ENCODE results near the gene SRA1. TPM values are rescaled to one million over a fixed set of nuclear protein-coding genes. Genes with fewer than 3 reads are reported as not detected.

SRA1 gene
- total and polyA plus RNA-seq, 2 of the 4 experiments (the other 2 are of a cell fraction), result 52.9 to 54.8 TPM

DNA sequence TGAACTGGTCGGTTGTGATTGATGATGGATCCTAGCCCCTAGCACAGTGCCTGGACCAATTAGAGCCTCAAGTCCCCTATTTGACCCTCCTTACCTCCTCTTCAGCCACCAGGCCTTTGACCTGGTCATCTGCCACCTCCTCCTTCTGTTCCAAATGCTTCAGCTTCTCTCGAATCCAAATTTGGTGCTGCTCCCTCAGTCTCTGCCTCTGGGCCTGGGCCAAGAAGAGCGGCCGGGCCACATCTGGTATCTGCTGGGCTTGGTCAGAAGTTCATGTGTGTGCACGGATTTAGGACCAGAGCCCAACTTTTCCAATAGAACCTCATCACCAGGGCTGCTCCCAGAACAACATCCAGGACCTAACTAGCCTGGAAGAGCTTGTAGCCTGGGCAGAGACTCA is 13.8 kb upstream of the SRA1 start:
- Histone ChIP-seq H3K27me3 (ENCODE audit: control insufficient read depth, insufficient read depth, low read length) (no peaks in the 10 kb centered on the region), H2BK15ac (ENCODE audit: low read depth, low read length) (no peak overlapping the region), H4K5ac (ENCODE audit: low read depth, low read length) (no peak overlapping the region), H2AK5ac (ENCODE audit: low read depth, low read length) (no peak overlapping the region), H4K20me1 (ENCODE audit: insufficient read depth, low read length) (no peaks in the 10 kb centered on the region), H3K4me3 (ENCODE audit: insufficient read depth, low read depth, low read length) (no peak overlapping the region), H3K4me2 (ENCODE audit: low read depth, low read length) (no peak overlapping the region), H4K8ac (ENCODE audit: low read depth in 2 of 2, low read length in 2 of 2) (no peak overlapping the region), H2BK120ac (ENCODE audit: low read depth, low read length) (no peak overlapping the region), H2BK20ac (ENCODE audit: low read depth, low read length) (no peak overlapping the region), H3K27ac (ENCODE audit: insufficient read depth, low read length) (no peak overlapping the region), H3K9me3 (ENCODE audit: control insufficient read depth, insufficient read depth, low read length) (no peaks in the 10 kb centered on the region), H4K91ac (ENCODE audit: insufficient read depth, low read depth, low read length) (no peak overlapping the region), H3K36me3 (ENCODE audit: control insufficient read depth, insufficient read depth, low read length) (peaks cover 25% of the 10 kb centered on the region), H3K4me1 (ENCODE audit: control insufficient read depth, insufficient read depth, low read length) (peaks cover 3% of the 10 kb centered on the region; the same call in 1 of the 2 replicates), H3K9ac (ENCODE audit: low read depth, low read length) (no peak overlapping the region), H3K9me1 (ENCODE audit: insufficient read depth, low read length) (peaks cover 8% of the 10 kb centered on the region), H2AK9ac (replicated peaks; ENCODE audit: low read depth, low read length, poor library complexity) (no peak overlapping the region), H3K56ac (ENCODE audit: extremely low read depth, insufficient read depth, low read length) (no peak overlapping the region), H3K4ac (ENCODE audit: low read depth, low read length) (no peak overlapping the region), H3K79me1 (ENCODE audit: low read depth in 1 of 2, low read length in 2 of 2) (peaks cover 7 to 25% of the 10 kb centered on the region in 2 experiments; a peak in 3 of 4 replicates), H3K23ac (ENCODE audit: low read depth, low read length) (no peak overlapping the region), H3K18ac (ENCODE audit: low read depth, low read length) (no peak overlapping the region), H3K14ac (replicated peaks; ENCODE audit: low read depth, low read length) (no peak overlapping the region), H2AFZ (replicated peaks; ENCODE audit: low read length, poor library complexity) (no peak overlapping the region), H2BK5ac (ENCODE audit: low read depth, low read length, poor library complexity, severe bottlenecking) (no peak overlapping the region)
- intact Hi-C loops (cut with micrococcal nuclease), result no loop called here
- no CpG with 5 or more reads among the region's 5 CpGs for WGBS, 2 experiments (ENCODE audit: extremely low coverage in 2 of 2, insufficient read length in 1 of 2)
- no TSS peak for BruUV-seq (replicated peaks)
- ATAC-seq (ENCODE audit: low read depth) (no peak), DNase-seq (no peak)
- in situ Hi-C loops (cut with MboI; ENCODE audit: low sequenced_read_pairs), result no loop called here
- TF ChIP-seq MAFK (IDR thresholded peaks at IDR 0.05; ENCODE audit: low read depth, low read length) (no peak), MAZ (IDR thresholded peaks at IDR 0.05; ENCODE audit: borderline replicate concordance, low read depth, low read length) (no peak), FOS (IDR thresholded peaks at IDR 0.05; ENCODE audit: low read depth, low read length) (no peak), RAD21 (IDR thresholded peaks at IDR 0.05; ENCODE audit: low read length) (no peak), NFE2L2 (IDR thresholded peaks at IDR 0.05; ENCODE audit: low read depth, low read length) (no peak), RFX5 (IDR thresholded peaks at IDR 0.05; ENCODE audit: low read depth, low read length) (no peak), RCOR1 (IDR thresholded peaks at IDR 0.05; ENCODE audit: insufficient replicate concordance, low read length) (no peak), CEBPB (IDR thresholded peaks at IDR 0.05; ENCODE audit: low read depth, low read length) (no peak), SMC3 (IDR thresholded peaks at IDR 0.05; ENCODE audit: low read depth, low read length) (no peak), MXI1 (IDR thresholded peaks at IDR 0.05; ENCODE audit: borderline replicate concordance, low read depth, low read length) (no peak), BHLHE40 (IDR thresholded peaks at IDR 0.05; ENCODE audit: low read depth, low read length) (no peak), POLR2A (IDR thresholded peaks at IDR 0.05; ENCODE audit: low read depth, low read length) (no peak), CHD1 (IDR thresholded peaks at IDR 0.05; ENCODE audit: low read depth, low read length) (no peak)
- TF ChIP-seq, protein P1, sequence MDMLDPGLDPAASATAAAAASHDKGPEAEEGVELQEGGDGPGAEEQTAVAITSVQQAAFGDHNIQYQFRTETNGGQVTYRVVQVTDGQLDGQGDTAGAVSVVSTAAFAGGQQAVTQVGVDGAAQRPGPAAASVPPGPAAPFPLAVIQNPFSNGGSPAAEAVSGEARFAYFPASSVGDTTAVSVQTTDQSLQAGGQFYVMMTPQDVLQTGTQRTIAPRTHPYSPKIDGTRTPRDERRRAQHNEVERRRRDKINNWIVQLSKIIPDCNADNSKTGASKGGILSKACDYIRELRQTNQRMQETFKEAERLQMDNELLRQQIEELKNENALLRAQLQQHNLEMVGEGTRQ (IDR thresholded peaks at IDR 0.05; ENCODE audit: low read depth, low read length), result no peak
- TF ChIP-seq, protein P2, sequence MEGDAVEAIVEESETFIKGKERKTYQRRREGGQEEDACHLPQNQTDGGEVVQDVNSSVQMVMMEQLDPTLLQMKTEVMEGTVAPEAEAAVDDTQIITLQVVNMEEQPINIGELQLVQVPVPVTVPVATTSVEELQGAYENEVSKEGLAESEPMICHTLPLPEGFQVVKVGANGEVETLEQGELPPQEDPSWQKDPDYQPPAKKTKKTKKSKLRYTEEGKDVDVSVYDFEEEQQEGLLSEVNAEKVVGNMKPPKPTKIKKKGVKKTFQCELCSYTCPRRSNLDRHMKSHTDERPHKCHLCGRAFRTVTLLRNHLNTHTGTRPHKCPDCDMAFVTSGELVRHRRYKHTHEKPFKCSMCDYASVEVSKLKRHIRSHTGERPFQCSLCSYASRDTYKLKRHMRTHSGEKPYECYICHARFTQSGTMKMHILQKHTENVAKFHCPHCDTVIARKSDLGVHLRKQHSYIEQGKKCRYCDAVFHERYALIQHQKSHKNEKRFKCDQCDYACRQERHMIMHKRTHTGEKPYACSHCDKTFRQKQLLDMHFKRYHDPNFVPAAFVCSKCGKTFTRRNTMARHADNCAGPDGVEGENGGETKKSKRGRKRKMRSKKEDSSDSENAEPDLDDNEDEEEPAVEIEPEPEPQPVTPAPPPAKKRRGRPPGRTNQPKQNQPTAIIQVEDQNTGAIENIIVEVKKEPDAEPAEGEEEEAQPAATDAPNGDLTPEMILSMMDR (conservative IDR thresholded peaks at IDR 0.05; ENCODE audit: low read depth, low read length), result no peak
- TF ChIP-seq, protein P3, sequence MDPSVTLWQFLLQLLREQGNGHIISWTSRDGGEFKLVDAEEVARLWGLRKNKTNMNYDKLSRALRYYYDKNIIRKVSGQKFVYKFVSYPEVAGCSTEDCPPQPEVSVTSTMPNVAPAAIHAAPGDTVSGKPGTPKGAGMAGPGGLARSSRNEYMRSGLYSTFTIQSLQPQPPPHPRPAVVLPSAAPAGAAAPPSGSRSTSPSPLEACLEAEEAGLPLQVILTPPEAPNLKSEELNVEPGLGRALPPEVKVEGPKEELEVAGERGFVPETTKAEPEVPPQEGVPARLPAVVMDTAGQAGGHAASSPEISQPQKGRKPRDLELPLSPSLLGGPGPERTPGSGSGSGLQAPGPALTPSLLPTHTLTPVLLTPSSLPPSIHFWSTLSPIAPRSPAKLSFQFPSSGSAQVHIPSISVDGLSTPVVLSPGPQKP (IDR thresholded peaks at IDR 0.05; ENCODE audit: borderline replicate concordance, low read depth, low read length), result no peak
- dilution Hi-C loops (cut with HindIII; ENCODE audit: low sequenced_read_pairs, unreplicated experiment), result no loop called here
- ChIA-PET CTCF (interaction anchor here (0.5 kb wide), 1 partner anchor 134 kb away, joined by 3 read pairs; no protein-coding TSS in a partner anchor), POLR2A (ENCODE audit: unreplicated experiment) (no interaction called here)

Data from IMR-90 (cell line).